C4-2B (cell line): Measurements from ENCODE around the gene GFPT1.
"Not testable (repeated sequence)": the region's sequence is repeated elsewhere in the genome, so short reads cannot be mapped to it uniquely, and the experiment has no call there.

Experiments used
- H3K27ac ChIP-seq: fragments of 450-650 bp; 2 replicates; pipeline ENCODE4 v1.5.1; 2017
- ZFX ChIP-seq: fragments of 450-650 bp; IDR thresholded peaks from 2 replicates; pipeline ENCODE4 v1.6.1; 2017
- TF ChIP-seq, protein P1 (sequence below): fragments of 450-650 bp; conservative IDR thresholded peaks from 2 replicates; pipeline ENCODE4 v1.5.1; 2017; ENCODE audit warnings: mild to moderate bottlenecking

The GFPT1 gene

DNA sequence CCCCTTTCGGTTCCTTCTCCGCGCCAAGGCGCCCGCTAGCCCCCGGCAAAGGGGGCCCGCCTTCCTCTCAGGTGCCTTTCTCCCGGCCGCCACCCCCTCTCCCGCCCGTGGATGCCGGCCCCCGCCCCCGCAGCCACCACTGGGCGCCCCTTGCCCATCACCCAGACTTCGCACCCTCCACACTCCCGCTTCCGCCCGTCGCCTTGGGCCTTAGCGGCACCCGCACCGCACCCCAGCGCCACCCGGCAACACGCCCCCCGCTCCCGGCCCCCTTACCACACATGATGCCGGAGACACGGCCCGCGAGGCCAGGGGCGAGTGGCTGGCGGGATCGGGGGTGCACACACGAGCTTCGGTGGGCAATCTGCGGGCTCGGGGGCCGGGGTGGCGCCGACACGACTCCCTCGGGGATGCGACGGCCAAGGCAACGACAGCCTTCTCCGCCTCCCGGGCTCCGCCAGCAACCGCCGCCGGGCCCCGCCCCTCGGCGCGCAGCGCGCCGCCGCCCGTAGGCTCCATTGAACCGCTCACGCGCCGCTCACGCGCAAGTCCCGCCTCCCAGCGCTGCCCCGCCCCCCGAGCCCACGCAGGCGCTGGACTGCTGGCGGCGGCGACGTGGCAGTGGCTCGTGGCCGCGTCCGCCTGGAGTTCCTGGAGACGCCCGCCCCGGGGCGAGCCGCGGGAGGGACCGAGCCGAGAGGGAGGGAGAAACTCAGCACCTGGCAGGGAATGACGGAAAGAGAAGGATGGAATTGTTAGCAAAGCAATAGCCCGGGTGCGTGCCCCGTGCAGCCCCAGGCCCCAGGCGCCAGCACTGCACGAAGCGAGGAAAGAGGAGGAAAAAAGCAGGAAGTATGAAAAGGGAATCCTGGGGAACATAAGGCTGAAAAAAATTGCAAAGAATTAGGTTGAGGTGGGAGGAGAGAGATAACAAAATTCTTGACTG, at the start of gene GFPT1:
Gene GFPT1 (minus strand): TSS at position 439 of the 946 bp plus-strand sequence. CDS start 156 bp downstream, at position 283.
- peak within 1 kb of the TSS; percentile 91 for H3K27ac ChIP-seq
- TF ChIP-seq, protein P1, sequence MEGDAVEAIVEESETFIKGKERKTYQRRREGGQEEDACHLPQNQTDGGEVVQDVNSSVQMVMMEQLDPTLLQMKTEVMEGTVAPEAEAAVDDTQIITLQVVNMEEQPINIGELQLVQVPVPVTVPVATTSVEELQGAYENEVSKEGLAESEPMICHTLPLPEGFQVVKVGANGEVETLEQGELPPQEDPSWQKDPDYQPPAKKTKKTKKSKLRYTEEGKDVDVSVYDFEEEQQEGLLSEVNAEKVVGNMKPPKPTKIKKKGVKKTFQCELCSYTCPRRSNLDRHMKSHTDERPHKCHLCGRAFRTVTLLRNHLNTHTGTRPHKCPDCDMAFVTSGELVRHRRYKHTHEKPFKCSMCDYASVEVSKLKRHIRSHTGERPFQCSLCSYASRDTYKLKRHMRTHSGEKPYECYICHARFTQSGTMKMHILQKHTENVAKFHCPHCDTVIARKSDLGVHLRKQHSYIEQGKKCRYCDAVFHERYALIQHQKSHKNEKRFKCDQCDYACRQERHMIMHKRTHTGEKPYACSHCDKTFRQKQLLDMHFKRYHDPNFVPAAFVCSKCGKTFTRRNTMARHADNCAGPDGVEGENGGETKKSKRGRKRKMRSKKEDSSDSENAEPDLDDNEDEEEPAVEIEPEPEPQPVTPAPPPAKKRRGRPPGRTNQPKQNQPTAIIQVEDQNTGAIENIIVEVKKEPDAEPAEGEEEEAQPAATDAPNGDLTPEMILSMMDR: no peak
- no peak for TF ChIP-seq ZFX

DNA sequence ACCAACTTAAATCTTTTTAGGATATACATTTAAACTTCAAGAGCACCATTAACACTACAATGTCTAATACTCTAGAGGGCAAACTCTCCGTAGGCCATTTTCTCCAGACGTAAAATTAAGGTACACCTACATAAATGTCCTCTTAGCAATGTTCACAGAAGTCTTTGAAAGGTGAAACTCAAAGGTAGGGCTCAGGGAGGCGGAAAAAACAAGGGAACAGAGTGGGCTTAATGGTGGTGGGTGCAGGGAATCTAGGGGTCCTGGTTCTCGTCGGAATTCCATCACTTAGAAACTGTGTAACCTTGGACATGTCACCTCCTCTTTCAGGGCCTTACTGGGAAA, 49.5 kb upstream of the GFPT1 start:
- H3K27ac ChIP-seq: peak overlapping the region; percentile 90
- TF ChIP-seq, protein P1: no peak
- TF ChIP-seq ZFX: no peak

GRCh38 chr2:69434753-69435152, 47.7 kb upstream of the GFPT1 start:
- no peak overlapping the region for H3K27ac ChIP-seq
- TF ChIP-seq, protein P1: no peak
- no peak for TF ChIP-seq ZFX

DNA sequence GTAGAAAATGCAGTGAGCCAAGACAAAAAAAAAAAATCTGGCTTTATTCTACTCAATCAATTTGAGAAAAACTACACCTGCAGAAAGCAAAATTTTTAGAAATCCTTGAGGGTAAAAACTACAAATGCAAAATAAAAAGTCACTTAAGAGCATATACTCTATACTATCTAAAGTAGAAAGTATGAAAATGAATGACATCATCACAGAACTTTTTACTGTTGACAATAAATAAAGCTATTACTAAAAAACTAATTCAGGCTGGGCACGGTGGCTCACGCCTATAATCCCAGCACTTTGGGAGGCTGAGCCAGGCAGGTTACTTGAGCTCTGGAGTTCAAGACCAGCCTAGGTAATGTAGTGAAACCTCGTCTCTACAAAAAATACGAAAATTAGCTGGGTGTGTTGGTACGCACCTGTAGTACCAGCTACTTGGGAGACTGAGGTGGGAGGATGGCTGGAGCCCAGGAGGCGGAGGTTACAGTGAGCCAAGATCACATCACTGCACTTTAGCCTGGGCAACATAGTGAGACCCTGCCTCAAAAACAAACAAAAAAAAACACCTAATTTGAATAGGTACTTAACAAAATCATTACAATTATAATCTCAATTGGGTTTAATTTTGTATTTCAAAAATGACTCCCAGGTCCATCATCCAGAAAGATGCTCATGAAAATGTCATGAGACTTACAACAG, 42.6 kb upstream of the GFPT1 start:
- H3K27ac ChIP-seq: no peak overlapping the region
- TF ChIP-seq, protein P1: no peak
- TF ChIP-seq ZFX: no peak

DNA sequence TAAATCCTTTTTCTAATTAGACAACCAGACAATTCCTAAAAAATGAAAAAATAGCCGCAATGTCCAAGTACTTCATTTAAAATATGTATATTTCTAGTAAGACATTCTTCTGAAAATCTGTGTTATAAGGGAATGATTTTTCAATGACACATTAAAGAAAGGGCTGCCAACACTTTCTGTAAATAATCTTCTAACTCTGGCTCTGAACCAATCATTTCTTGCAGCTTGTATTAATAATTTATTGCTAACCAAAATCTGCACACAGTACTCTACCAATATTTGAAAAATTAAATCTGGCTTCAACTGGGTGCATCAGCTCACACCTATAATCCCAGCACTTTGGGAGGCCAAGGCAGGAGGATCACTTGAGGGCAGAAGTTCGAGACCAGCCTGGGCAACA, 42.0 kb upstream of the GFPT1 start:
- no peak for TF ChIP-seq ZFX
- TF ChIP-seq, protein P1: no peak
- no peak overlapping the region for H3K27ac ChIP-seq

DNA sequence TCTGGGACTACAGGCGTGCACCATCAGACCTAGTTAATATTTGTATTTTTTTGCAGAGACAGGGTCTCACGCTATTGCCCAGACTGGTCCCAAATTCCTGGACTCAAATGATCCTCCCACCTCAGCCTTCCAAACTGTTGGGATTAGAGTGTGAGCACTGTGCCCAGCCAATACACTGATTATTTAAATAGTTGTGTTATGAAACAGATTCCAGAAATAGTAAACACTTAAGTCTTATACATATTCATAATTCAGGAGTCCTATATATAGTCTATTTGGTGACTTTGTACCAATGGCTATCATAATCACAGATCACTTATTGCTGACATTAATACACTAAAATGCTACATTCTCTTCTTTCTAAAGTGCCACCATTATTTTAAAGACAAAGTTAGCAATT, 37.4 kb upstream of the GFPT1 start:
- no peak overlapping the region for H3K27ac ChIP-seq
- no peak for TF ChIP-seq ZFX
- TF ChIP-seq, protein P1: no peak

- H3K27ac ChIP-seq: no peak overlapping the region
- TF ChIP-seq, protein P1: no peak
- no peak for TF ChIP-seq ZFX
Observed at GRCh38 chr2:69422198-69422597, 35.2 kb upstream of the GFPT1 start.

DNA sequence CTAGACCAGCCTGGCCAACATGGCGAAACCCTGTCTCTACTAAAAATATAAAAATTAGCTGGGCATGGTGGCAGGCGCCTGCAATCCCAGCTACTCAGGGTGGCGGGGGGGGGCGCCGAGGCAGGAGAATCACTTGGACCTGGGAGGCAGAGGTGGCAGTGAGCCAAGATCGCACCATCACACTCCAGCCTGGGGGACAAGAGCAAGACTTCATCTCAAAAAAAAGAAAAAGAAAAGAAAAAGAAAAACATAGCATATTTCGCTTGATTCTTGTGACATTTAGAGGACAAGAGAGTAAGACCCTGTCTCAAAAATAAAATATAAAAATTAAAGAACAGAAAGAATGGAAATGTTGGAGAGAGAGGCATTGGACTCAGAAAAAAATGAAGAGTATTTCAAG, 32.1 kb upstream of the GFPT1 start:
- H3K27ac ChIP-seq: not testable (repeated sequence)
